Psoas muscle (tissue), 8 donors: ENCODE results near the gene PITPNM3. TPM values are rescaled to one million over a fixed set of nuclear protein-coding genes. Genes with fewer than 3 reads are reported as not detected.
A peak's percentile ranks its signal among the peaks of the same experiment; 100 is the strongest.

Experiments used
- ATAC-seq, 4 donors: fragments of 200-7000 bp; cut with Tn5 transposase; one replicate each; pipeline ENCODE4 v1.9.1; 2020; ENCODE audit warnings: moderate library complexity in 3 of 4, mild to moderate bottlenecking in 2 of 4
- DNase-seq, 2 donors: peaks; one replicate each; pipeline ENCODE4 v3.0.0-alpha.2; 2020
- H3K27ac ChIP-seq: fragments of 200-600 bp; one replicate; pipeline ENCODE4 v1.8.0; 2022
- H3K27me3 ChIP-seq, 3 donors: fragments of 200-600 bp in 1 of 3; one replicate each; pipeline versions ENCODE4 v1.6.1 to v1.8.0; 2013 to 2022; ENCODE audit warnings: low read length in 2 of 3, mild to moderate bottlenecking in 2 of 3, moderate library complexity in 1 of 3; ENCODE audit not compliant: insufficient read depth in 3 of 3
- H3K36me3 ChIP-seq, 2 donors: fragments of 200-600 bp in 1 of 2; one replicate each; pipeline versions ENCODE4 v1.6.1 to v1.8.0; 2013 to 2022; ENCODE audit warnings: low read depth in 1 of 2, mild to moderate bottlenecking in 1 of 2, moderate library complexity in 1 of 2; ENCODE audit not compliant: insufficient read depth in 1 of 2
- H3K4me1 ChIP-seq: fragments of 200-600 bp; one replicate; pipeline ENCODE4 v1.8.0; 2022
- H3K4me3 ChIP-seq: fragments of 200-600 bp; one replicate; pipeline ENCODE4 v1.8.0; 2022; ENCODE audit warnings: mild to moderate bottlenecking
- H3K9me3 ChIP-seq: fragments of 200-600 bp; one replicate; pipeline ENCODE4 v1.8.0; 2022
- WGBS, 3 donors: extraction: QIAGEN DNeasy Blood & Tissue Kit; methylation state at CpG; one replicate each; pipeline versions ENCODE4 v1.1.6 to v1.1.7; 2013; 5-methylcytosine and 5-hydroxymethylcytosine counted together
- intact Hi-C, 2 donors: fragments of 100-400 bp; cut with DNase I; formaldehyde crosslinking; loops; one replicate each; pipeline versions ENCODE4 v1.11.0 to v1.14.2; 2022
- polyA plus RNA-seq, 3 donors: library from polyadenylated mRNA; stranded (reverse); fragments of 200-250 nt; gene quantifications; one replicate each; pipeline ENCODE4 v1.2.3, GENCODE V29; 2013
- total RNA-seq, 4 donors: library from RNA; stranded (reverse); fragmentation: NEBNext Ultra II Directional in 2 of 4; extraction: Animal tissue kit (Norgen Biotek cat#: 25700) in 2 of 4; gene quantifications; one replicate each; pipeline versions ENCODE4 v1.2.1 to v1.2.4, GENCODE V29; 2021 to 2023
- TF ChIP-seq, protein P1 (sequence below): fragments of 200-600 bp; IDR thresholded peaks from one replicate; pipeline ENCODE4 v1.8.0; 2022; ENCODE audit warnings: antibody characterized with exemption
- donor health status: healthy with polysubstance abuse.
- donor health status: DM: no; HTN: no; CAD: no; lungs with moderate emphysema.
- donor health status: Bipolar disorder and iron deficiency.
- donor health status: healthy.
- donor health status: DM: yes; HTN: yes; CAD: no.
- donor health status: DM: no; HTN: no; CAD: no.
- donor health status: DM: no; HTN: no; CAD: no.
- donor health status: DM: yes; HTN: yes; CAD: no.

The PITPNM3 gene
- total and polyA plus RNA-seq, 7 donors: 0.08 to 0.65 (median 0.32) TPM

DNA sequence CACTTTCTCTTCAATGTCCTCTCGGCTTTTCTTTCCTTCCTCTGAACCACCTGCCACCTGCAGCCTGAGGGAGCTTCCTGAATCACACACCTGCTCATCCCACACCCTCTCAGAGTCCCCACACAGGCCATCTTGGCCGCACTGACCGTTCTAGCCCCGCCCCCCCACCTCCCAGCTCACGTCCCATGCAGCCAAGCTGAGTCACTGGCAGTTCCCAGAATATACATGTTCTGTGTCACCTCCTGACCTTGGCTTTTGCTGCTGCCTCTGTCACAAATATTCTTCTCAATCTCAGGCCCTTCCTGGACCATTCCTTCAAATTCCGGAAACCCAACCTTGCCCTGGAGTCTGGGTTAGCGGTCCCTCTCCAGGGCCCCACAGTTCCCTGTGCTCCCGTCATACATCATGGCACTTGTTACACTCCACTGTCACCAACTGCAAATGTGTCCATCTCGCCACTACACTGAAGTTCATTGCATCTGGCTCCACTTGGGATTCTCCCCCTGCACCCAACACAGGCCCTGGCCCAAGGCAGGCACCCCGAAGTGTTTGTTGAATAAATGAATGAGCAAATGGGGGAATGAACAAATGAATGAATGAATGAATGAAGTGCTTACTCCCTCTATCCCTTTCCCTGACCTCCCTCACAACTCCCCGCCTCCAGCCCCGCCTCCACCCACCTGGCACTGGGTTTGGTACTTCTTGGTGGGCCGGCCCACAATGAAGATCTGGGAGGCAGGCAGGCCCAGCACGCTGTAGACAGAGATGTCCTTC, 99.3 kb downstream of the PITPNM3 start:
- H3K4me3 ChIP-seq: no peak overlapping the region
- no peaks in the 10 kb centered on the region for H3K36me3 ChIP-seq
- H3K27me3 ChIP-seq: peaks cover 0 to 31% (median 13%) of the 10 kb centered on the region in 3 donors
- H3K9me3 ChIP-seq: no peaks in the 10 kb centered on the region
- intact Hi-C loops: no loop called here
- peaks cover 3% of the 10 kb centered on the region for H3K4me1 ChIP-seq
- ATAC-seq (peak; percentile 74 to 92 (median 86)), DNase-seq (peak; percentile 51 to 53)
- 76 to 80% (median 77%) methylated on average over 14 of the region's 14 CpGs for WGBS, 3 donors
- no peak overlapping the region for H3K27ac ChIP-seq
- TF ChIP-seq, protein P1, sequence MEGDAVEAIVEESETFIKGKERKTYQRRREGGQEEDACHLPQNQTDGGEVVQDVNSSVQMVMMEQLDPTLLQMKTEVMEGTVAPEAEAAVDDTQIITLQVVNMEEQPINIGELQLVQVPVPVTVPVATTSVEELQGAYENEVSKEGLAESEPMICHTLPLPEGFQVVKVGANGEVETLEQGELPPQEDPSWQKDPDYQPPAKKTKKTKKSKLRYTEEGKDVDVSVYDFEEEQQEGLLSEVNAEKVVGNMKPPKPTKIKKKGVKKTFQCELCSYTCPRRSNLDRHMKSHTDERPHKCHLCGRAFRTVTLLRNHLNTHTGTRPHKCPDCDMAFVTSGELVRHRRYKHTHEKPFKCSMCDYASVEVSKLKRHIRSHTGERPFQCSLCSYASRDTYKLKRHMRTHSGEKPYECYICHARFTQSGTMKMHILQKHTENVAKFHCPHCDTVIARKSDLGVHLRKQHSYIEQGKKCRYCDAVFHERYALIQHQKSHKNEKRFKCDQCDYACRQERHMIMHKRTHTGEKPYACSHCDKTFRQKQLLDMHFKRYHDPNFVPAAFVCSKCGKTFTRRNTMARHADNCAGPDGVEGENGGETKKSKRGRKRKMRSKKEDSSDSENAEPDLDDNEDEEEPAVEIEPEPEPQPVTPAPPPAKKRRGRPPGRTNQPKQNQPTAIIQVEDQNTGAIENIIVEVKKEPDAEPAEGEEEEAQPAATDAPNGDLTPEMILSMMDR: no peak

GRCh38 chr17:6456321-6456720, 100.0 kb downstream of the PITPNM3 start:
- TF ChIP-seq, protein P1: no peak
- 87 to 92% (median 91%) methylated on average over 9 of the region's 9 CpGs for WGBS, 3 donors

GRCh38 chr17:6455321-6455705, 101.0 kb downstream of the PITPNM3 start:
- Histone ChIP-seq H3K36me3 (no peaks in the 10 kb centered on the region), H3K27ac (no peak overlapping the region), H3K4me1 (peaks cover 3% of the 10 kb centered on the region), H3K9me3 (no peaks in the 10 kb centered on the region), H3K4me3 (peak overlapping the region; percentile 27), H3K27me3 (peaks cover 0 to 31% (median 15%) of the 10 kb centered on the region in 3 donors)
- ATAC-seq (peak; percentile 23 to 42 (median 32)), DNase-seq (no peak)
- WGBS, 3 donors: 0 to 12% (median 9%) methylated on average over 23 to 35 of the region's 35 CpGs
- intact Hi-C loops: no loop called here
- TF ChIP-seq, protein P1: no peak

More at GRCh38 chr17:6456321-6456720, 100.0 kb downstream of the PITPNM3 start:
- Histone ChIP-seq H3K36me3 (no peaks in the 10 kb centered on the region), H3K9me3 (no peaks in the 10 kb centered on the region), H3K27me3 (peaks cover 0 to 31% (median 13%) of the 10 kb centered on the region in 3 donors), H3K4me3 (no peak overlapping the region), H3K27ac (no peak overlapping the region), H3K4me1 (peaks cover 3% of the 10 kb centered on the region)
- ATAC-seq: no peak
- DNase-seq: peak in 1 of 2 donors; percentile 35
- intact Hi-C loops: no loop called here

- DNase-seq: no peak
- Histone ChIP-seq H3K4me3 (peak overlapping the region; percentile 27), H3K9me3 (no peaks in the 10 kb centered on the region), H3K27me3 (peaks cover 0 to 31% (median 15%) of the 10 kb centered on the region in 3 donors), H3K4me1 (peaks cover 3% of the 10 kb centered on the region), H3K36me3 (no peaks in the 10 kb centered on the region), H3K27ac (no peak overlapping the region)
- TF ChIP-seq, protein P1: no peak
- WGBS, 3 donors: 40 to 48% (median 44%) methylated on average over 27 to 35 of the region's 35 CpGs
- intact Hi-C loops: no loop called here
- peak in 2 of 4 donors; percentile 5 to 12 for ATAC-seq
Measured at GRCh38 chr17:6454495-6455320, 101.6 kb downstream of the PITPNM3 start.
